A673 (cell line): Measurements from ENCODE around the gene DGCR8. TPM values are rescaled to one million over a fixed set of nuclear protein-coding genes. Genes with fewer than 3 reads are reported as not detected.

ENCODE experiments used
- BruUV-seq: library from RNA; stranded (reverse); fragments of 400-500 nt; replicated peaks from 2 replicates; lab custom pipeline; 2021; lab: Mats Ljungman, UMichigan
- CTCF ChIA-PET: fragments of 300-600 bp; sonication (Branson Sonifier 250); formaldehyde crosslinking; loops from one replicate; lab custom pipeline; 2022; ENCODE audit warnings: antibody characterized with exemption; lab: Charles Lee
- POLR2A ChIA-PET: fragments of 300-600 bp; sonication (Branson Sonifier 250); formaldehyde crosslinking; loops from one replicate; lab custom pipeline; 2022; ENCODE audit warnings: antibody characterized with exemption; ENCODE audit not compliant: low non-redundant PET; lab: Charles Lee
- DNase-seq: peaks from one replicate; pipeline ENCODE4 v3.0.0-alpha.2; 2015; ENCODE audit warnings: low spot score
- H3K27ac ChIP-seq: fragments of 200-600 bp; sonication (generic); 2 replicates; pipeline ENCODE4 v1.5.1; 2016; ENCODE audit warnings: mixed run types, low read depth, mild to moderate bottlenecking, mixed read lengths, antibody characterized with exemption, low read length; ENCODE audit not compliant: poor library complexity, severe bottlenecking
- H3K27me3 ChIP-seq: fragments of 200-600 bp; sonication (generic); replicated peaks from 2 replicates; pipeline ENCODE4 v1.6.1; 2017; ENCODE audit warnings: mixed run types, low read depth, mild to moderate bottlenecking, mixed read lengths, antibody characterized with exemption, low read length; ENCODE audit not compliant: insufficient read depth, poor library complexity
- H3K36me3 ChIP-seq: fragments of 200-600 bp; sonication (generic); 2 replicates; pipeline ENCODE4 v1.6.1; 2016; ENCODE audit warnings: mixed run types, mild to moderate bottlenecking, mixed read lengths, antibody characterized with exemption, low read length; ENCODE audit not compliant: insufficient read depth, poor library complexity, severe bottlenecking
- H3K4me1 ChIP-seq: fragments of 200-600 bp; sonication (generic); 2 replicates; pipeline ENCODE4 v1.6.1; 2017; ENCODE audit warnings: mixed run types, mild to moderate bottlenecking, mixed read lengths, antibody characterized with exemption, low read length; ENCODE audit not compliant: insufficient read depth, poor library complexity, severe bottlenecking
- H3K4me3 ChIP-seq: fragments of 200-600 bp; sonication (generic); 2 replicates; pipeline ENCODE4 v1.5.1; 2016; ENCODE audit warnings: low read depth, mixed run types, mild to moderate bottlenecking, mixed read lengths, low read length; ENCODE audit not compliant: poor library complexity, severe bottlenecking
- H3K9me3 ChIP-seq: fragments of 200-600 bp; sonication (generic); 2 replicates; pipeline ENCODE4 v1.6.1; 2016; ENCODE audit warnings: mixed run types, low read depth, mild to moderate bottlenecking, mixed read lengths, antibody characterized with exemption, low read length; ENCODE audit not compliant: poor library complexity, severe bottlenecking
- EZH2 ChIP-seq: fragments of 200-600 bp; sonication (generic); IDR thresholded peaks from 2 replicates; pipeline ENCODE4 v1.6.1; 2017; ENCODE audit warnings: borderline replicate concordance, low read depth, mild to moderate bottlenecking, mixed read lengths, antibody characterized with exemption, low read length; ENCODE audit not compliant: poor library complexity, severe bottlenecking
- intact Hi-C: fragments of 100-400 bp; cut with micrococcal nuclease; formaldehyde crosslinking; loops from one replicate; pipeline ENCODE4 v1.10.0; 2022; ENCODE audit not compliant: unreplicated experiment
- total RNA-seq: library from RNA; stranded (reverse); gene quantifications from 2 replicates; pipeline ENCODE4 v1.2.3, GENCODE V29; 2021
- TF ChIP-seq, protein P1 (sequence below): fragments of 300-800, 200-600 bp; sonication (generic); conservative IDR thresholded peaks from 2 replicates; pipeline ENCODE4 v1.5.1; 2017; ENCODE audit warnings: low read depth, mild to moderate bottlenecking, antibody characterized with exemption, low read length, moderate library complexity, mixed read lengths

Gene DGCR8
- total RNA-seq, 1 experiment from 2014 or later = 63.2 TPM

DNA sequence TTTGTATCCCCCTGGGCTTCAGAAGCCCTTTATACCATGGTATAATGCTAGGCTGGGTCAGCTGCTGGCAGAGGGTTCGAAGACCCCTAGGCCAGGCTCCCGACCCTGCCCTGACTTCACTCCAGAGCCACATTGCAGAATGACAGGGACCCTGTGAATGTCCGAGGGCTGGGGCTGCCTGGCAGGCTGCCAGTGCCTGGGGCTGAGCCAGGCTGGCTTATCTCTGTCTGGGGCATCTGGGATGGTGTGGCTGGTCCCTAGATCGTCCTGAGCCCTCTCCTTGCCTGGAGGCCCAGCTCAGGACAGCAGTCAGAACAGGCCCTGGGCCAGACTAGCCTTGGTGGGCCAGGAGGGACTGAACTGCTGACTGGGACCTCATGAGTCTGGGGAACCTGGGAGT, 55.2 kb downstream of the DGCR8 start:
- ChIA-PET POLR2A (no interaction called here), CTCF (no interaction called here)
- peaks cover 5% of the 10 kb centered on the region for H3K4me1 ChIP-seq
- BruUV-seq = no TSS peak
- no peak overlapping the region for H3K27ac ChIP-seq
- DNase-seq = no peak
- no peaks in the 10 kb centered on the region for H3K36me3 ChIP-seq
- intact Hi-C loops = no loop called here
- TF ChIP-seq, protein P1, sequence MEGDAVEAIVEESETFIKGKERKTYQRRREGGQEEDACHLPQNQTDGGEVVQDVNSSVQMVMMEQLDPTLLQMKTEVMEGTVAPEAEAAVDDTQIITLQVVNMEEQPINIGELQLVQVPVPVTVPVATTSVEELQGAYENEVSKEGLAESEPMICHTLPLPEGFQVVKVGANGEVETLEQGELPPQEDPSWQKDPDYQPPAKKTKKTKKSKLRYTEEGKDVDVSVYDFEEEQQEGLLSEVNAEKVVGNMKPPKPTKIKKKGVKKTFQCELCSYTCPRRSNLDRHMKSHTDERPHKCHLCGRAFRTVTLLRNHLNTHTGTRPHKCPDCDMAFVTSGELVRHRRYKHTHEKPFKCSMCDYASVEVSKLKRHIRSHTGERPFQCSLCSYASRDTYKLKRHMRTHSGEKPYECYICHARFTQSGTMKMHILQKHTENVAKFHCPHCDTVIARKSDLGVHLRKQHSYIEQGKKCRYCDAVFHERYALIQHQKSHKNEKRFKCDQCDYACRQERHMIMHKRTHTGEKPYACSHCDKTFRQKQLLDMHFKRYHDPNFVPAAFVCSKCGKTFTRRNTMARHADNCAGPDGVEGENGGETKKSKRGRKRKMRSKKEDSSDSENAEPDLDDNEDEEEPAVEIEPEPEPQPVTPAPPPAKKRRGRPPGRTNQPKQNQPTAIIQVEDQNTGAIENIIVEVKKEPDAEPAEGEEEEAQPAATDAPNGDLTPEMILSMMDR = no peak
- TF ChIP-seq EZH2 = no peak
- H3K27me3 ChIP-seq = no peaks in the 10 kb centered on the region
- H3K4me3 ChIP-seq = no peak overlapping the region
- no peaks in the 10 kb centered on the region for H3K9me3 ChIP-seq

DNA sequence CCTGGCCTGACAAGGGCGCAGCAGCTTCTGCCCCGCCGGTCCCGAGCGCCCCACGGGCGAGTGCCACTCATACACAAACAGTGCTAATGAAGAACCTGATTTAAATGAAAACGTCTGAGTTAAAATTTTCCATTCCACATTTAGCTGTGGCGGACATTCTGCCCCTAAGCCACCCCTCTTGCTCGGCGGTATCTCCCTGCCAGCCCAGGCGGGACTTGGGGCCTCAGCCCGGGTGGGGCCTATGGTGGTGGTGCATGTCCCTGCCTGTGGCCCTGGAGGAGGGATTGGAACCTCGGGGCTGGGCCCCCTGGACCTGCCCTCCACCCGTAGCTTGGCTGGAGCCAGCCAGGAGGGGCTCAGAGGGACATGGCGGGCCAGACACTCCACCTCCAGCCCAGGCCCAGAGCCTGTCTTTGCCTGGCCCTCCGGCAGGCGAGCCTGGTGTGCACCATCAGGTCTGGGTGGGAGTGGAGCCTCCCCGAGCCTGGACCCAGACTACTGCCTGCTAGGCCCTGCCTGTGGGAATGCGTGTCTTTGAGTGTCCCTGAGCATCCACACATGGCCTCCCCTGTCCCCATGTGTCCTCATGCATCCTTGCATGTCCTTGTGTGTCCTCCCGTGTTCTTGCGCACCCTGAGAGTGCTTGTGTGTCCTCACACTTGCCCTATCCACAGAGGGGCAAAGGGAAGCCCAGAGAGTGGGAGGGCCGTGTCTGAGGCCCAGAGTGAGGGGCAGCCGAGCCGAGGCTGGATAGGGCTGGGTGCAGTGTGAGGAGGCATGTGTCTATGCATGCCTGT, 56.0 kb downstream of the DGCR8 start:
- Histone ChIP-seq H3K27ac (no peak overlapping the region), H3K36me3 (no peaks in the 10 kb centered on the region), H3K27me3 (no peaks in the 10 kb centered on the region), H3K4me3 (no peak overlapping the region), H3K9me3 (no peaks in the 10 kb centered on the region), H3K4me1 (no peaks in the 10 kb centered on the region)
- intact Hi-C loops = no loop called here
- no peak for TF ChIP-seq EZH2
- TF ChIP-seq, protein P1 = no peak
- no peak for DNase-seq
- POLR2A ChIA-PET = no interaction called here
- CTCF ChIA-PET = no interaction called here
- BruUV-seq = no TSS peak

DNA sequence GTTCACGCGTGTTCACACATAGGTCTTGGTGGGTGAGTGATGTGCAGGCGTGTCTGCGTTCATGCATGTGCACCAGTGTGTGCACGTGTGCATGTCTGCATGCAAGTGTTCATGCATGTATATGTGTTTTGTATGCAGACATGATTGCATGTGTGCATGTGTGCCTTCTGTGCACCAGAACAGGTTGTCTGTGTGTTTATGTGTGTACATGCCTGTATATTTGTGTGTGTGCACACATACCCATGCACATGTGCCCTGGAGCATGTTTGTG, 56.5 kb downstream of the DGCR8 start:
- Histone ChIP-seq H3K36me3 (no peaks in the 10 kb centered on the region), H3K27ac (no peak overlapping the region), H3K4me3 (no peak overlapping the region), H3K4me1 (no peaks in the 10 kb centered on the region), H3K9me3 (no peaks in the 10 kb centered on the region), H3K27me3 (no peaks in the 10 kb centered on the region)
- CTCF ChIA-PET = no interaction called here
- intact Hi-C loops = no loop called here
- POLR2A ChIA-PET = no interaction called here
- no peak for DNase-seq
- TF ChIP-seq EZH2 = no peak
- TF ChIP-seq, protein P1 = no peak
- no TSS peak for BruUV-seq
